Activated CD8-positive, alpha-beta memory T cell treated with anti-CD3 and anti-CD28 coated beads, Interleukin-2, amount 10 ng/mL, durations not matched to agents 7 days and 5 days (primary cell): ENCODE data around the gene CLMP. TPM values are rescaled to one million over a fixed set of nuclear protein-coding genes. Genes with fewer than 3 reads are reported as not detected.
"Not testable (repeated sequence)": the region's sequence is repeated elsewhere in the genome, so short reads cannot be mapped to it uniquely, and the experiment has no call there.

Source experiments
- ATAC-seq: fragments of 150-1000 bp; cut with Tn5 transposase; one replicate; pipeline ENCODE4 v1.10.0; 2021; ENCODE audit warnings: moderate library complexity
- CTCF ChIA-PET: fragments of 350-600 bp; sonication (Branson Sonifier 250); formaldehyde crosslinking; loops from one replicate; lab custom pipeline; 2021; ENCODE audit warnings: antibody characterized with exemption; lab: Charles Lee
- DNase-seq: peaks from one replicate; pipeline ENCODE4 v3.0.0-alpha.2; 2020
- H3K27ac Mint-ChIP-seq: one replicate; pipeline ENCODE4 v1.8.0; 2021; ENCODE audit warnings: mild to moderate bottlenecking, mixed read lengths
- H3K27me3 Mint-ChIP-seq: one replicate; pipeline ENCODE4 v1.8.0; 2021; ENCODE audit warnings: mixed read lengths
- H3K36me3 Mint-ChIP-seq: one replicate; pipeline ENCODE4 v1.8.0; 2021; ENCODE audit warnings: mild to moderate bottlenecking, mixed read lengths
- H3K4me1 Mint-ChIP-seq: one replicate; pipeline ENCODE4 v1.8.0; 2021; ENCODE audit warnings: mixed read lengths
- H3K4me3 Mint-ChIP-seq: one replicate; pipeline ENCODE4 v1.8.0; 2021; ENCODE audit warnings: mild to moderate bottlenecking, moderate library complexity, mixed read lengths
- H3K9me3 Mint-ChIP-seq: one replicate; pipeline ENCODE4 v1.8.0; 2022; ENCODE audit warnings: low read depth, mixed read lengths
- total RNA-seq, 2 experiments: library from RNA; stranded (reverse); gene quantifications; one replicate each; pipeline ENCODE4 v1.2.3, GENCODE V29; 2021

The CLMP gene
- total RNA-seq, 2 experiments from 2014 or later, result 0.58 TPM; not detected in 1

DNA sequence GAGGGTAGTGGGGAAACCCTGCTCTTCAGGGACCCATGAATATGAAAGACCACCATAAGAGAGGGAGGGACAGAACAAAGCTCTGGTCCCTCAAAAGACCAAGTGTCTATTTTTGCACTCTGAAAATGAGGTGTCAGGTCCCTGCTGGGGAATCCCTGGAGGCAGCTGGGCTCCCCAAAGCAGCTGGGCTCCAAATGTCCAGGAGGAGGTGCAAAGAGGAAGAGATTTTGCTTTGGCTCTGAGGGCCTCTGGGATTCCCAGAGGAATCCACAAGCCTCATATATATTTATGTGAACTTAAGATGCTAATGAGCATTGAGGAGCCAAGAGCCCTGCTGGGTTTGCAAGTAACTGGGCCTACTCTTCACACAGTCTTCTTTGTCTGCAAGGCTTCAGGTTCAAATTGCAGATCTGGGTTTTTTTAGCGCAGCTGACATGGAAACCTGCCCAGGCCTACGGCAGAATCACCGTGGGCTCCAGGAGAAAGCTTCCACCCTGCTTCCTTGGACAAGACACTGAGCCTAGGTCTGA is 26.0 kb downstream of the CLMP start:
- DNase-seq (no peak), ATAC-seq (no peak)
- H3K4me1 Mint-ChIP-seq, result no peaks in the 10 kb centered on the region
- H3K36me3 Mint-ChIP-seq, result no peaks in the 10 kb centered on the region
- H3K27me3 Mint-ChIP-seq, result peaks cover 7% of the 10 kb centered on the region
- CTCF ChIA-PET, result interaction anchor here (0.6 kb wide), 1 partner anchor 59 kb away, joined by 3 read pairs; no protein-coding TSS in a partner anchor
- H3K4me3 Mint-ChIP-seq, result no peak overlapping the region
- H3K9me3 Mint-ChIP-seq, result no peaks in the 10 kb centered on the region
- H3K27ac Mint-ChIP-seq, result no peak overlapping the region

DNA sequence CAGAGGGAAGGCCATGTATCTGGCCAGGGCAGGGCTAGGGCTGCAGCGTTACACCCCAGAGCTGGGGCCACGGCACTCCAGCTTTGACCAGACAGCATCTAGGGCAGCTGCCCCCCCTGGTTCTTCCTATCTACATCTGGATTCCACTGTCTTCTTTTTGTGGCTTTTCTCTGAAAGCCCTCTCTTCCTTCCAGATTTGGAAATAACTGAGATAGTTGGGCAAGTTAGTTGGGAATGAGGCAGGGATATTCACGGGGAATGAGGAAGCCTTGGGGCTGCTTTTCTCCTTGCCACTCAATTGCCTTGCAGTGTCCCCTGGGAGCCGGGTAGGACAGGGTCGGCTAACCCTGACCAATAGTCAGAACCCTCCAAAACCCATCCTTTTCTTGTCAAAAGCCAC is 26.8 kb downstream of the CLMP start:
- Mint-ChIP-seq H3K4me1 (no peaks in the 10 kb centered on the region), H3K27ac (no peak overlapping the region), H3K36me3 (no peaks in the 10 kb centered on the region), H3K9me3 (no peaks in the 10 kb centered on the region), H3K27me3 (peaks cover 7% of the 10 kb centered on the region), H3K4me3 (no peak overlapping the region)
- CTCF ChIA-PET, result interaction anchor here (0.6 to 0.8 kb wide), 2 partner anchors 58 to 79 kb away, joined by 3 read pairs; no protein-coding TSS in a partner anchor
- no peak for ATAC-seq
- no peak for DNase-seq

DNA sequence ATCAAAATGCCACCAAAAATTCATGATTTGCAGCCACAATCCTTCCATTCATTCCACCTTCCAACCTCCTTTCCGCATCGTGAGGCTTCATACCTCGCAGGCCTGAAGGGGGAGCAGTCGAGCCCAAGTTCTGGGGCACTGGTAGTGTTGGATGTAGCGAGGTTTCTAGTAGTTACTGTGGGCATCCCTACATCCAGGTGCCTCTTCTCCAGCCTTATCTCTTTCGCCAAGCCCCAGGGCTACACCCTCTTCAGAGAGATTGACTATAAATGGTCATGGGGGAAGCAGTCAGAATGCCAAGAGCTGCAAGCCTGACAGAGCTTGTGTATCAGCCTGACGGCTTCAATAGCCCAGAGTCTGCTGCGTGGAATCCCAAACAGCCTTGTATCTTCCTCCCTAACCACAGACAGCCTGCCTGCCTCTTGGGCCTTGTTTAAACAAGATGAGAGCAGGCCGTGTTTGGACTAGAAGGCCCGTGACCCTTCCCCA is 28.9 kb downstream of the CLMP start:
- no peak for ATAC-seq
- no peaks in the 10 kb centered on the region for H3K9me3 Mint-ChIP-seq
- H3K36me3 Mint-ChIP-seq, result no peaks in the 10 kb centered on the region
- no peak overlapping the region for H3K4me3 Mint-ChIP-seq
- CTCF ChIA-PET, result interaction anchor here (0.6 to 0.8 kb wide), 2 partner anchors 81 to 98 kb away, joined by 3 to 5 read pairs; no protein-coding TSS in a partner anchor
- H3K27ac Mint-ChIP-seq, result no peak overlapping the region
- peaks cover 10% of the 10 kb centered on the region for H3K27me3 Mint-ChIP-seq
- no peaks in the 10 kb centered on the region for H3K4me1 Mint-ChIP-seq
- peak; percentile 45 for DNase-seq

DNA sequence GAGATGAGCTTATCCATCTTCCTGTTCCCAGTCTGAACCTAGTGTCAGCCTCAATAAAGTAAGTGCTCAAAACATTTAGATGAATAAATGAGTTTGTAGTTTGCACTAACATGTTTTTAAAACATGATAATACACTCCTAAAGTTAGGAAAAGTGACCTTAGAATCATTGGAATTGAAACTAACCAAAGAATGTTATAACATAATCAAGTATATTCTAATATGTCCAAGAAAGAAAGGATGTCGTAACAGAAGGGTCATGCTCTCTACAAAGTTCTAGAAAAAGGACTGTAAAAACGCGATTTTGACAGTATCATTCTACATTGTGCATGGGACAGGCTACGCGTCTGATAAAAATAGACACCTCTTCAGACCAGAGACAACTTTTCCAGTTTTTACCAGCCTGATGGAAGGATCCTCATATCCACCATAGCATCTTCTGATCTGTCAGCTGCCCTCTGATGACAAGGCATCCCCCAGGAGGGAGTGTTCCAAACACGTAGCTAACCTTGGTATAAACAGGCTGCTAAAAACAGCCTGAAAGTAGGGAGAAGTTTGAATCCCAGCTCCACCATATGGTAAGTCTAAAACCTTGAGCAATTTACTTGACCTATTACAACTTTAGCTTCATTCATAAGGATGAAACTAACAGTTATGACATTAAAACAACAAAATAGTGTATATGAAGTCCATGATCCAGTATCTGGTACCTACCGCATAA is 30.2 kb downstream of the CLMP start:
- H3K4me1 Mint-ChIP-seq, result no peaks in the 10 kb centered on the region
- no peak overlapping the region for H3K27ac Mint-ChIP-seq
- ATAC-seq (no peak), DNase-seq (no peak)
- H3K9me3 Mint-ChIP-seq, result no peaks in the 10 kb centered on the region
- peaks cover 10% of the 10 kb centered on the region for H3K27me3 Mint-ChIP-seq
- H3K36me3 Mint-ChIP-seq, result no peaks in the 10 kb centered on the region
- CTCF ChIA-PET, result interaction anchor here (0.7 to 2.6 kb wide), 6 partner anchors 15 to 98 kb away, joined by 3 to 18 read pairs (median 4); no protein-coding TSS in a partner anchor
- H3K4me3 Mint-ChIP-seq, result no peak overlapping the region

DNA sequence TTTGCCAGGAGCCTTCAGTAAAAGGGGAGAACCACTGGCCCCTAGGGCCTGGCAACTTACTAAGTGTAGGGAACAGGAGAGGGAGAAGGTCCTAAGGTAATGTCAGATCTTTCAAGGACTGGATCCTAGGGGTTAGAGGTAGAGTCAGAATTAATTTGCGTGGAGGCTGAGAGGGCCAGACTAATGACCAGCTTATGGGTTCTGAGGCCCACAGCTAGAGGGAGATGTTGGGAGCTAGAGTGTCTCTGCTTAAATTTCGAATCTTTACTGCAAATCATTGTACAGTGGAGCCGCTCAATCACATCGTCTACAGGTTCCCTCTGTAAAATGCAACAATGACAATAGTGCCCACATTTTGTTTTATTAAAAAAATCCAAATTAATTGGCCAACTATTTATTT is 31.4 kb downstream of the CLMP start:
- CTCF ChIA-PET, result interaction anchor here (1.2 to 2.6 kb wide), 3 partner anchors 8 to 99 kb away, joined by 3 to 18 read pairs (median 3); no protein-coding TSS in a partner anchor
- no peaks in the 10 kb centered on the region for H3K36me3 Mint-ChIP-seq
- ATAC-seq, result no peak
- peaks cover 3% of the 10 kb centered on the region for H3K27me3 Mint-ChIP-seq
- no peak overlapping the region for H3K27ac Mint-ChIP-seq
- H3K4me1 Mint-ChIP-seq, result peaks cover 9% of the 10 kb centered on the region
- no peak overlapping the region for H3K4me3 Mint-ChIP-seq
- no peak for DNase-seq
- no peaks in the 10 kb centered on the region for H3K9me3 Mint-ChIP-seq

DNA sequence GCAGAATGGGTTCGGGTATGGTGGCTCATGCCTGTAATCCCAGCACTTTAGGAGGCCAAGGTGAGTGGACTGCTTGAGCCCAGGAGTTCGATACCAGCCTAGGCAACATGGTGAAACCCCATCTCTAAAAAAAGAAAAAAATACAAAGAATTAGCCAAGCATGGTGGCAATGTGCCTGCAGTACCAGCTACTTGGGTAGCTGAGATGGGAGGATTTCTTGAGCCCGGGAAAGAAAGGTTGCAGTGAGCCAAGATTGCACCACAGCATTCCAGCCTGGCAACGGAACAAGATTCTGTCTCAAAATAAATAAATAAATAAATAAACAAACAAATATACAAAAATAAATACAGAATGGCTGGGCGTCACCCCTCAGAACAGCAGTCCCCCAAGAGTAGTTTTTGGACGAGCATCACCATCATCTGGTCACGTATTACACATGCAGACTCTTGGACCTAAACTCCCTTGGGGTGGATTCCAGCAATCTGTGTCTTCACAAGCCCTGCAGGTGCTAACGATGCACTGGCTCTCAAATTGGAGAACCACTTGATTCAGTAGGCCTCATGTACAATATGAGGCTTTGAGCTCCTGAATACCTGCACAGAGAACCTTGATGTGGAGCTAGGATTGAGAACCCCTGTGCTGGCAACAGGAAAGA is 33.5 kb downstream of the CLMP start:
- CTCF ChIA-PET, result interaction anchor here (1.2 to 2.0 kb wide), 2 partner anchors 46 to 85 kb away, joined by 4 to 8 read pairs; no protein-coding TSS in a partner anchor
- H3K27me3 Mint-ChIP-seq, result peaks cover 3% of the 10 kb centered on the region
- ATAC-seq, result no peak
- no peak overlapping the region for H3K4me3 Mint-ChIP-seq
- no peaks in the 10 kb centered on the region for H3K36me3 Mint-ChIP-seq
- H3K9me3 Mint-ChIP-seq, result no peaks in the 10 kb centered on the region
- peaks cover 9% of the 10 kb centered on the region for H3K4me1 Mint-ChIP-seq
- H3K27ac Mint-ChIP-seq, result no peak overlapping the region
- DNase-seq, result no peak

DNA sequence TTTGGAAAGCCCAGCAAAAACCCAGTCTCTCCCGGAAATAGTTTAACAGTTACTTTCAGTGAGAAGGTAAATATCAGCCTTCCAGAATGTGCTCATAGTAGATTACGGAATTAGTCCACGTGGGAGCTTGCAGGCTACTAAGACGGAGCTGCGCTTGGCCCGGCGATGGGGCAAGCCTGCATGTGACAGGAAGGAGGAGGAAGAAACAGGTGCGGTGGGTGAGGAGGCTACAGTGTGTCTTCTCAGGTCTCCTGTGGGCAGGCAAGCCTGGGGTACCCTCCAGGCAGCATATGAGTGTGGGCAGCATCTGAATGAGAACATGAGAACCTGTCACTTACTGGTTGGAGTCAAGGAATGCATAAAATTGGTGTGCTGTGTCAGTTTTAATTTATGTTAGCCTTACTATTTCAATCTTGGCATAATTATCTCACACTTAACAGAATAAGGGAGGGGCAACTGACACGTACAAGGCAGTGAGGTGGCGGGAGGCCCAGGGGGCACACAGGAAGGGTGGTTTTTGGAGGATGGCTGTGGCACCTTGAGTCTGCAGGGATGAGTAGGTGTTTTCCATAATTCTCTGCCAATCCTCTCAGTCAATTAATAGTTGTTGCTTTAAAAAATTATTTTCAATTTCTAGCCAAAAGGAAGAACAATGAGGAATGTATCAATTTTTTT is 35.7 kb downstream of the CLMP start:
- H3K9me3 Mint-ChIP-seq, result no peaks in the 10 kb centered on the region
- peaks cover 5% of the 10 kb centered on the region for H3K27me3 Mint-ChIP-seq
- peaks cover 9% of the 10 kb centered on the region for H3K4me1 Mint-ChIP-seq
- no peak overlapping the region for H3K27ac Mint-ChIP-seq
- no peak overlapping the region for H3K4me3 Mint-ChIP-seq
- H3K36me3 Mint-ChIP-seq, result no peaks in the 10 kb centered on the region
- DNase-seq (no peak), ATAC-seq (no peak)
- CTCF ChIA-PET, result no interaction called here

DNA sequence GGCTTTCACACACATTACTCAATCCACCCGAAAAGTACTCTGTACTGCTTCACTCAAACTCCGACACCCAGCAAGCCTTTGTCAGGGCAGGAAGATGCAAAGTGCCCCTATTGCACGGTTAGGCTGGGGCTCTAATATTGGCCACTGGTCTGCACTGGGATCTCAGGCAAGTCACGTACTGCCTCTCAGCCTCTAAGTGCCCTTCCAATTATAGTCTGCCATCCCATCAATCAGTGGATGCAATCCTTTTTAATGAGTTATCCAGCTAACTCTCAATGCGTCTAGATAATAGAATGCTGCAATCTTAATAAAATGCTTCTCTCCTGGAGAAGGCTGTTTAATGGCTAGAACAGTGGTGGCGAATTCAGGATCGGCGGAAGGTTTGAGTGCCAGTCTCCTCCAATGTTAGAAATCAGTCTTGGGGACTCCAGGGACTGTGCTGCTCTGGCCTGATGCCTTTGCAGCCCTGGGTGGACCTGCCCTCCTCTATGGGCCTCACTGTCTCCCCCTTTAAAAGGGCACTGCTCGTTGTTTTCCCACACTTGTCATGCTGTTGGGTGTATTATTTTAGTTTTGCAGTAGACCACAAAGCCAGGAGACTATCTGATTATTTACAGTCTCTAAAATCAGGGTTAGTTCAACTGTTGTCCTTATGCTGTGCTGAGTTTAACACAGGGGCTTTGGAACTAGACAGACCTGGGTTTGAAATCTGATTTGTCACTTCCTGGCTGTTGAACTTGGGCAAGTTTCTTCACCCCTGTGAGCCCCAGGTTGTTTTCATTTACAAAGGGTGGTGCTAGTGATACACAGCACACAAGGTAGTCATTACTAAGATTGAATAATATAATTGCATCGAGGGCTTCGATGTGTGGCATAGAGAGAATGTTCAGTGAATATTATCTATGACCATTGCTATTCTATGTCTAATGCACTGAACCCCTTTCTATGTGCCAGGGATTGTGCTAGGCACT is 36.7 kb downstream of the CLMP start:
- no peaks in the 10 kb centered on the region for H3K9me3 Mint-ChIP-seq
- peaks cover 6% of the 10 kb centered on the region for H3K27me3 Mint-ChIP-seq
- no peak overlapping the region for H3K4me3 Mint-ChIP-seq
- no peaks in the 10 kb centered on the region for H3K36me3 Mint-ChIP-seq
- DNase-seq (no peak), ATAC-seq (no peak)
- CTCF ChIA-PET, result no interaction called here
- H3K27ac Mint-ChIP-seq, result no peak overlapping the region
- peaks cover 9% of the 10 kb centered on the region for H3K4me1 Mint-ChIP-seq

DNA sequence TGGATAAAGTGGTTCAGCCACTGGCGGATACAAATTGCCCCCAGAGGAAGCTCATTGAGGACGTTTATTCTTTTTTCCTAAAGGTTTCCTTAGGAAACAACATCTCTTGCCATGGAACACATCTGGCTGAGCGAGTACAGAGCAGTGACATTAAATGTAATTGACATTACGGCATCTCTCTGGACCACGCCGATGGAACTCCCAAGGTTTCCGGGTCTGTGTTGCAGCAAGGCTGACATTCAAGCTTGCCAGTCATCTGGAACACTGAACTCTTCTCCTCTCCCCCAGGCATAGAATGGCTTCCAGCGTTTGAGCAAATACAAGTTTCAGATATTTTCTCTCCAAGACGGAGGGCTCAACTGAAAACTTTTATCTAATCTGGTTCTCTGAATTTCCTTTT is 42.1 kb downstream of the CLMP start:
- Mint-ChIP-seq H3K4me1 (no peaks in the 10 kb centered on the region), H3K27me3 (peaks cover 7% of the 10 kb centered on the region), H3K4me3 (no peak overlapping the region), H3K27ac (no peak overlapping the region), H3K9me3 (no peaks in the 10 kb centered on the region), H3K36me3 (no peaks in the 10 kb centered on the region)
- ATAC-seq (no peak), DNase-seq (no peak)
- CTCF ChIA-PET, result interaction anchor here (1.5 to 2.3 kb wide), 2 partner anchors 35 to 94 kb away, joined by 5 to 6 read pairs; no protein-coding TSS in a partner anchor

DNA sequence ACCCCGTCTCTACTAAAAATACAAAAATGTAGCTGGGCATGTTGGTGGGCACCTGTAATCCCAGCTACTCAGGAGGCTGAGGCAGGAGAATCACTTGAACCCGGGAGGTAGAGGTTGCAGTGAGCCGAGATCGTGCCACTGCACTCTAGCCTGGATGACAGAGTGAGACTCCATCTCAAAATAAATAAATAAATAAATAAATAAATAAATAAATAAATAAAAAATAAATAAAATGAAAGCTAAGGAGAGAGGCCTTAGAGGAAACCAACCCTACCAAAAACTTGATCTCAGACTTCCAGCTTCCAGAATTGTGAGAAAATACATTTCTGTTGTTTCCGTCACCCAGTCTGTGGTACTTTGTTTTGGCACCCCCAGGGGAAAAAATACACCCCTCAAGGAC is 42.7 kb downstream of the CLMP start:
- not testable (repeated sequence) for DNase-seq, H3K27me3 Mint-ChIP-seq, H3K4me1 Mint-ChIP-seq, H3K9me3 Mint-ChIP-seq, H3K4me3 Mint-ChIP-seq, H3K27ac Mint-ChIP-seq, H3K36me3 Mint-ChIP-seq, ATAC-seq
- CTCF ChIA-PET, result interaction anchor here (0.6 to 2.3 kb wide), 3 partner anchors 36 to 667 kb away, joined by 3 to 6 read pairs (median 5); no protein-coding TSS in a partner anchor

DNA sequence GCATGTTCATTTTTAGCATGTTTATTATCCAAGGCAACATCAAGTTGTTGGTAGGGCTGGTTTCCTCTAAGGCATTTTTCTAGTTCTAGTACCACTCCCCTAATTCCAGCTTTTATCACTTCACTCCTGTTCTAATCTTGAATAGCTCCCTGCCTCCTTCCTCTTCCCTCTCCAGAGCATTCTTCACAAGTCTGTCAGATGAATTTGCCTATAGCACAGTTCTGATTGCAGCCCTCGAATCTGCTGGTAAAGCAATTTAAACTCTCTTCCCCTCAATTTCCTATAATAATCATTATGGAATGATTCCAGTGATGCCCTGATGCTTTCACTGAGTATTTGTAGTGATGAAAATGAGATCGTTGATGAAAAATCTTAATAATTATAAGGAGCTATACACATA is 43.3 kb downstream of the CLMP start:
- Mint-ChIP-seq H3K4me3 (no peak overlapping the region), H3K4me1 (no peaks in the 10 kb centered on the region), H3K9me3 (no peaks in the 10 kb centered on the region), H3K27ac (no peak overlapping the region), H3K27me3 (peaks cover 7% of the 10 kb centered on the region), H3K36me3 (no peaks in the 10 kb centered on the region)
- no peak for DNase-seq
- ATAC-seq, result no peak
- CTCF ChIA-PET, result interaction anchor here (1.5 to 2.3 kb wide), 2 partner anchors 36 to 95 kb away, joined by 5 to 6 read pairs; no protein-coding TSS in a partner anchor

DNA sequence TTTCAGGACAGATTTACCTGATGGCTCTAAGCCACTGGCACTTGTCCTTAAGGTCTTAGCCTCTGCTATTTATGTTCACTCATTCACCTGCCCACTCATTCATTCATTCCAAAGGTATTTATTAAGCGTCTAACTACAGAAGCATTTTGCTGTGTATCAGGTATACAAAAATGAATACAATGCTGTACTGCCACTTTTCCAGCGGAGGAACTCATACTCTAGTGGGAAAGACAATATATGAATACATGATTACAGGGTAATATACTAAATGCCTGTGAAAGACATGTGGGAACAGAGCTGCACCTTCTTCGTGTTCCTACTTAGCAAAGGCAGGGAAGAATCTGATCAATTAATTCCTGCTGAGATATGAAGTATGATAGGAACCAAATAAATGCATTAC is 43.7 kb downstream of the CLMP start:
- H3K4me1 Mint-ChIP-seq, result no peaks in the 10 kb centered on the region
- no peaks in the 10 kb centered on the region for H3K36me3 Mint-ChIP-seq
- no peaks in the 10 kb centered on the region for H3K9me3 Mint-ChIP-seq
- no peak for DNase-seq
- H3K27ac Mint-ChIP-seq, result no peak overlapping the region
- H3K4me3 Mint-ChIP-seq, result no peak overlapping the region
- ATAC-seq, result no peak
- H3K27me3 Mint-ChIP-seq, result peaks cover 9% of the 10 kb centered on the region
- CTCF ChIA-PET, result interaction anchor here (1.5 to 2.3 kb wide), 2 partner anchors 37 to 96 kb away, joined by 5 to 6 read pairs; no protein-coding TSS in a partner anchor
